WTC11 (cell line): ENCODE results near the gene LATS2. TPM values are rescaled to one million over a fixed set of nuclear protein-coding genes. Genes with fewer than 3 reads are reported as not detected.

ENCODE experiments used
- ATAC-seq: fragments of 200-7000 bp; cut with Tn5 transposase; 2 replicates; pipeline ENCODE4 v1.10.0; 2021; ENCODE audit warnings: mild to moderate bottlenecking, moderate library complexity
- CTCF ChIA-PET: fragments of 300-600 bp; sonication (Branson Sonifier 250); formaldehyde crosslinking; loops from one replicate; lab custom pipeline; 2021; ENCODE audit warnings: antibody characterized with exemption; lab: Charles Lee
- POLR2A ChIA-PET: fragments of 350-600 bp; sonication (Branson Sonifier 250); formaldehyde crosslinking; loops from one replicate; lab custom pipeline; 2021; ENCODE audit warnings: antibody characterized with exemption; lab: Charles Lee
- DNase-seq: peaks from one replicate; pipeline ENCODE4 v3.0.0; 2021; ENCODE audit warnings: low spot score
- H3K27ac Mint-ChIP-seq: 2 replicates; pipeline ENCODE4 v1.8.0; 2021; ENCODE audit warnings: mixed read lengths
- H3K27me3 Mint-ChIP-seq: 2 replicates; pipeline ENCODE4 v1.8.0; 2021; ENCODE audit warnings: low read depth, mild to moderate bottlenecking, moderate library complexity, mixed read lengths
- H3K36me3 Mint-ChIP-seq: 2 replicates; pipeline ENCODE4 v1.8.0; 2021; ENCODE audit warnings: mixed read lengths
- H3K4me1 Mint-ChIP-seq: 2 replicates; pipeline ENCODE4 v1.8.0; 2022; ENCODE audit warnings: mixed read lengths
- H3K4me3 Mint-ChIP-seq: 2 replicates; pipeline ENCODE4 v1.8.0; 2021; ENCODE audit warnings: mild to moderate bottlenecking, moderate library complexity, mixed read lengths
- H3K9me3 Mint-ChIP-seq: 2 replicates; pipeline ENCODE4 v1.8.0; 2021; ENCODE audit warnings: mixed read lengths
- AFF4 ChIP-seq: sonication (generic); formaldehyde crosslinking; IDR thresholded peaks from 2 replicates; pipeline ENCODE4 v1.8.1; 2023; ENCODE audit warnings: mild to moderate bottlenecking, missing genetic modification reagents, borderline replicate concordance
- ATF3 ChIP-seq: sonication (generic); formaldehyde crosslinking; conservative IDR thresholded peaks from 2 replicates; pipeline ENCODE4 v1.8.1; 2022; ENCODE audit warnings: mild to moderate bottlenecking, missing genetic modification reagents
- E2F5 ChIP-seq: sonication (generic); formaldehyde crosslinking; IDR thresholded peaks from 2 replicates; pipeline ENCODE4 v1.8.1; 2022; ENCODE audit warnings: mild to moderate bottlenecking, moderate library complexity, missing genetic modification reagents
- ETV6 ChIP-seq: sonication (generic); formaldehyde crosslinking; IDR thresholded peaks from 2 replicates; pipeline ENCODE4 v1.8.1; 2022; ENCODE audit warnings: mild to moderate bottlenecking, missing genetic modification reagents
- FOXP1 ChIP-seq: sonication (generic); formaldehyde crosslinking; IDR thresholded peaks from 2 replicates; pipeline ENCODE4 v1.8.0; 2022; ENCODE audit warnings: missing genetic modification reagents, mild to moderate bottlenecking, moderate library complexity, borderline replicate concordance
- FOXP4 ChIP-seq: sonication (generic); formaldehyde crosslinking; IDR thresholded peaks from 2 replicates; pipeline ENCODE4 v1.8.0; 2022; ENCODE audit warnings: mild to moderate bottlenecking, missing genetic modification reagents
- GRHL2 ChIP-seq: fragments of 250-450 bp; sonication (Bioruptor Pico); IDR thresholded peaks from 2 replicates; pipeline ENCODE4 v1.8.0; 2022; ENCODE audit warnings: mild to moderate bottlenecking, moderate library complexity; ENCODE audit not compliant: insufficient replicate concordance, severe bottlenecking
- IRF2 ChIP-seq: sonication (generic); formaldehyde crosslinking; IDR thresholded peaks from 2 replicates; pipeline ENCODE4 v1.8.0; 2022; ENCODE audit warnings: low read depth, missing genetic modification reagents, borderline replicate concordance
- NFATC4 ChIP-seq: fragments of 250-450 bp; sonication (Bioruptor Pico); IDR thresholded peaks from 2 replicates; pipeline ENCODE4 v1.9.0; 2021; ENCODE audit warnings: mild to moderate bottlenecking
- NR1H2 ChIP-seq: sonication (generic); formaldehyde crosslinking; IDR thresholded peaks from 2 replicates; pipeline ENCODE4 v1.9.0; 2021; ENCODE audit warnings: mild to moderate bottlenecking, moderate library complexity, missing genetic modification reagents
- OVOL2 ChIP-seq: fragments of 250-450 bp; sonication (Bioruptor Pico); IDR thresholded peaks from 2 replicates; pipeline ENCODE4 v1.9.0; 2021; ENCODE audit warnings: mild to moderate bottlenecking, borderline replicate concordance
- TCF7 ChIP-seq: sonication (generic); formaldehyde crosslinking; IDR thresholded peaks from 2 replicates; pipeline ENCODE4 v1.8.0; 2022; ENCODE audit warnings: mild to moderate bottlenecking, low read depth, missing genetic modification reagents, moderate library complexity
- TEAD1 ChIP-seq: sonication (generic); formaldehyde crosslinking; IDR thresholded peaks from 2 replicates; pipeline ENCODE4 v1.8.0; 2022; ENCODE audit warnings: mild to moderate bottlenecking, missing genetic modification reagents
- ZBTB21 ChIP-seq: sonication (generic); formaldehyde crosslinking; IDR thresholded peaks from 2 replicates; pipeline ENCODE4 v1.8.1; 2023; ENCODE audit warnings: mild to moderate bottlenecking, missing genetic modification reagents, borderline replicate concordance
- ZBTB43 ChIP-seq: sonication (generic); formaldehyde crosslinking; IDR thresholded peaks from 2 replicates; pipeline ENCODE4 v1.8.1; 2023; ENCODE audit warnings: mild to moderate bottlenecking, missing genetic modification reagents
- ZNF232 ChIP-seq: sonication (generic); formaldehyde crosslinking; IDR thresholded peaks from 2 replicates; pipeline ENCODE4 v1.8.0; 2022; ENCODE audit warnings: mild to moderate bottlenecking, missing genetic modification reagents
- ZNF263 ChIP-seq: sonication (generic); formaldehyde crosslinking; IDR thresholded peaks from 2 replicates; pipeline ENCODE4 v1.8.1; 2022; ENCODE audit warnings: low read depth, mild to moderate bottlenecking, moderate library complexity, missing genetic modification reagents
- ZNF396 ChIP-seq: fragments of 250-450 bp; sonication (Bioruptor Pico); IDR thresholded peaks from 2 replicates; pipeline ENCODE4 v1.8.0; 2021; ENCODE audit warnings: mild to moderate bottlenecking, moderate library complexity, borderline replicate concordance
- ZNF423 ChIP-seq: fragments of 250-450 bp; sonication (Bioruptor Pico); IDR thresholded peaks from 2 replicates; pipeline ENCODE4 v2.1.2; 2022; ENCODE audit warnings: mild to moderate bottlenecking, moderate library complexity
- total RNA-seq: library from RNA; stranded (reverse); gene quantifications from 3 replicates; pipeline ENCODE4 v1.2.3, GENCODE V29; 2021
- TF ChIP-seq, protein P1 (sequence below): sonication (generic); formaldehyde crosslinking; IDR thresholded peaks from 2 replicates; pipeline ENCODE4 v1.8.0; 2022; ENCODE audit warnings: mild to moderate bottlenecking, missing genetic modification reagents
- TF ChIP-seq, protein P2 (sequence below): sonication (generic); formaldehyde crosslinking; IDR thresholded peaks from 2 replicates; pipeline ENCODE4 v1.8.1; 2023; ENCODE audit warnings: mild to moderate bottlenecking, missing genetic modification reagents

LATS2 gene
- total RNA-seq, 1 experiment from 2014 or later, result 28.9 TPM

DNA sequence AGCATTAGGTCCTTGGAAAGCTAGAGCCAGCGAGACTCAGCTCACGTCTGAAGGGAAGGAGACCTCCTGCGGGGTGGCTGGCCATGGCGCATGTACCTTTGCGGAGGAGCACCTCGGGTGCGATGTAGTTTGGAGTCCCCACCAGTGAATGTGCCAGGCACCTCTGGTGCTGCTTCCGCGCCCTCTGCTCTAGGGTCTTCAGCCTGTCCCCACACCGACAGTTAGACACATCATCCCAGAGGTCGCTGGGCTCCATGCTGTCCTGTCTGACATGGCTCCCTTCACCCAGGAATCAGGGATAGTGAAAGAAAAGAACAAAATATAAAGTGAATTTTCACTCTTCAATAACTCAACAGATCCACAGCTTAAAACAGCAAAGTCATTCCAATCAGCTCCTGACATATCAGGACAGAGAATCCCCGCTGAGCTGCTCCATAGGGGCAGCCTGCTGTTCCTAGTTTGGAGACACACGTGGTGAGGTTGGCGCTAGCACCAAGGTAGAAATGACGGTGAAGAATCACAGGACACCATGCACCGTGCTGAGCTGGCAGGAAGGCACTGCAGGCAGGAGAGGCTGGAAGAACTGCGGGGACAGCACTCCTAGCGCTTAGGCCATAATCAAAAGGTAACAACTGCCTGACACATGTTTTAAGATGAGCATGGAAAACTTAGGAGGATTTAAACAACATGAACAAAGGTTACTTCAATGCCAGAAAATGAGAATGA is 79.9 kb downstream of the LATS2 start:
- H3K9me3 Mint-ChIP-seq, result no peaks in the 10 kb centered on the region
- peaks cover 42% of the 10 kb centered on the region for H3K36me3 Mint-ChIP-seq
- ATAC-seq (no peak), DNase-seq (no peak)
- no peaks in the 10 kb centered on the region for H3K27me3 Mint-ChIP-seq
- TF ChIP-seq FOXP1 (CRISPR knock-in tag) (no peak), GRHL2 (CRISPR knock-in tag) (no peak), ETV6 (no peak), ATF3 (CRISPR knock-in tag) (no peak), FOXP4 (CRISPR knock-in tag) (no peak), ZNF263 (CRISPR knock-in tag) (no peak), TEAD1 (CRISPR knock-in tag) (no peak), AFF4 (CRISPR knock-in tag) (no peak), ZNF232 (CRISPR knock-in tag) (no peak), ZNF396 (no peak), IRF2 (no peak)
- TF ChIP-seq, protein P1, sequence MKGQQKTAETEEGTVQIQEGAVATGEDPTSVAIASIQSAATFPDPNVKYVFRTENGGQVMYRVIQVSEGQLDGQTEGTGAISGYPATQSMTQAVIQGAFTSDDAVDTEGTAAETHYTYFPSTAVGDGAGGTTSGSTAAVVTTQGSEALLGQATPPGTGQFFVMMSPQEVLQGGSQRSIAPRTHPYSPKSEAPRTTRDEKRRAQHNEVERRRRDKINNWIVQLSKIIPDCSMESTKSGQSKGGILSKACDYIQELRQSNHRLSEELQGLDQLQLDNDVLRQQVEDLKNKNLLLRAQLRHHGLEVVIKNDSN (CRISPR knock-in tag), result no peak
- TF ChIP-seq, protein P2, sequence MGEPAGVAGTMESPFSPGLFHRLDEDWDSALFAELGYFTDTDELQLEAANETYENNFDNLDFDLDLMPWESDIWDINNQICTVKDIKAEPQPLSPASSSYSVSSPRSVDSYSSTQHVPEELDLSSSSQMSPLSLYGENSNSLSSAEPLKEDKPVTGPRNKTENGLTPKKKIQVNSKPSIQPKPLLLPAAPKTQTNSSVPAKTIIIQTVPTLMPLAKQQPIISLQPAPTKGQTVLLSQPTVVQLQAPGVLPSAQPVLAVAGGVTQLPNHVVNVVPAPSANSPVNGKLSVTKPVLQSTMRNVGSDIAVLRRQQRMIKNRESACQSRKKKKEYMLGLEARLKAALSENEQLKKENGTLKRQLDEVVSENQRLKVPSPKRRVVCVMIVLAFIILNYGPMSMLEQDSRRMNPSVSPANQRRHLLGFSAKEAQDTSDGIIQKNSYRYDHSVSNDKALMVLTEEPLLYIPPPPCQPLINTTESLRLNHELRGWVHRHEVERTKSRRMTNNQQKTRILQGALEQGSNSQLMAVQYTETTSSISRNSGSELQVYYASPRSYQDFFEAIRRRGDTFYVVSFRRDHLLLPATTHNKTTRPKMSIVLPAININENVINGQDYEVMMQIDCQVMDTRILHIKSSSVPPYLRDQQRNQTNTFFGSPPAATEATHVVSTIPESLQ, result no peak
- H3K4me1 Mint-ChIP-seq, result no peaks in the 10 kb centered on the region
- H3K4me3 Mint-ChIP-seq, result no peak overlapping the region
- H3K27ac Mint-ChIP-seq, result peak overlapping the region; percentile 89
- CTCF ChIA-PET, result interaction anchor here (1.2 kb wide), 1 partner anchor 38 kb away, joined by 3 read pairs; no protein-coding TSS in a partner anchor
- POLR2A ChIA-PET, result interaction anchor here (0.5 kb wide), 1 partner anchor 58 kb away, joined by 4 read pairs; no protein-coding TSS in a partner anchor

- ATAC-seq (no peak), DNase-seq (no peak)
- Mint-ChIP-seq H3K9me3 (no peaks in the 10 kb centered on the region), H3K36me3 (peaks cover 40% of the 10 kb centered on the region), H3K27ac (no peak overlapping the region), H3K4me1 (no peaks in the 10 kb centered on the region), H3K27me3 (no peaks in the 10 kb centered on the region), H3K4me3 (no peak overlapping the region)
- ChIA-PET POLR2A (no interaction called here), CTCF (interaction anchor here (1.2 kb wide), 1 partner anchor 37 kb away, joined by 3 read pairs; no protein-coding TSS in a partner anchor)
- no peak for TF ChIP-seq ZBTB21
- TF ChIP-seq OVOL2 (CRISPR knock-in tag), result no peak
- no peak for TF ChIP-seq ZNF423 (CRISPR knock-in tag)
- TF ChIP-seq E2F5 (CRISPR knock-in tag), result no peak
- TF ChIP-seq TCF7 (CRISPR knock-in tag), result no peak
- no peak for TF ChIP-seq NR1H2 (CRISPR knock-in tag)
- TF ChIP-seq NFATC4 (CRISPR knock-in tag), result no peak
- TF ChIP-seq ZBTB43 (CRISPR knock-in tag), result no peak
- TF ChIP-seq FOXP1 (CRISPR knock-in tag), result no peak
Observed at GRCh38 chr13:20980899-20981298, 80.5 kb downstream of the LATS2 start.
